MCF 10A (cell line): Measurements from ENCODE around the gene SNX13. TPM values are rescaled to one million over a fixed set of nuclear protein-coding genes. Genes with fewer than 3 reads are reported as not detected.

Experiments
- Bru-seq: library from RNA; stranded (reverse); fragments of 400-500 nt; gene quantifications from one replicate; lab custom pipeline; 2021; lab: Mats Ljungman, UMichigan
- BruChase-seq, 2 experiments: library from RNA; stranded (reverse); fragments of 400-500 nt; gene quantifications; one replicate each; lab custom pipeline; 2021; lab: Mats Ljungman, UMichigan
- BruUV-seq: library from RNA; stranded (reverse); fragments of 400-500 nt; replicated peaks from 2 replicates; lab custom pipeline; 2021; lab: Mats Ljungman, UMichigan
- CTCF ChIA-PET: fragments of 300-600 bp; sonication (Branson Sonifier 250); formaldehyde crosslinking; extraction: SDS; loops from one replicate; lab custom pipeline; 2021; ENCODE audit warnings: antibody characterized with exemption, inconsistent platforms; lab: Yijun Ruan, JAX
- POLR2A ChIA-PET: fragments of 300-600, 350-650 bp; sonication (Branson Sonifier 250); formaldehyde crosslinking; extraction: SDS; loops from one replicate; lab custom pipeline; 2020; ENCODE audit warnings: antibody characterized with exemption, inconsistent platforms; lab: Yijun Ruan, JAX
- DNase-seq: peaks from one replicate; pipeline ENCODE4 v3.0.0-alpha.2; 2018; ENCODE audit not compliant: unreplicated experiment
- H3K27ac Mint-ChIP-seq: one replicate; pipeline ENCODE4 v1.8.0; 2022; ENCODE audit warnings: mild to moderate bottlenecking, low read depth, mixed read lengths; ENCODE audit not compliant: unreplicated experiment
- H3K27me3 Mint-ChIP-seq: one replicate; pipeline ENCODE4 v1.8.0; 2022; ENCODE audit warnings: mixed read lengths; ENCODE audit not compliant: insufficient read depth, unreplicated experiment
- H3K36me3 Mint-ChIP-seq: one replicate; pipeline ENCODE4 v1.8.0; 2022; ENCODE audit warnings: mild to moderate bottlenecking, moderate library complexity, mixed read lengths; ENCODE audit not compliant: insufficient read depth, unreplicated experiment
- H3K4me1 Mint-ChIP-seq: one replicate; pipeline ENCODE4 v1.8.0; 2022; ENCODE audit warnings: mixed read lengths; ENCODE audit not compliant: insufficient read depth, unreplicated experiment
- H3K4me3 Mint-ChIP-seq: one replicate; pipeline ENCODE4 v1.8.0; 2022; ENCODE audit warnings: mild to moderate bottlenecking, moderate library complexity, mixed read lengths; ENCODE audit not compliant: unreplicated experiment
- H3K9me3 Mint-ChIP-seq: one replicate; pipeline ENCODE4 v1.8.0; 2022; ENCODE audit warnings: mixed read lengths; ENCODE audit not compliant: unreplicated experiment
- intact Hi-C: fragments of 100-400 bp; cut with micrococcal nuclease; formaldehyde crosslinking; loops from 2 replicates; pipeline ENCODE4 v1.14.1; 2022
- long read RNA-seq: library from polyadenylated mRNA; stranded (forward); transcript quantifications from one replicate; pipeline ENCODE4 v2.0.0, GENCODE V29; 2022
- total RNA-seq: library from RNA; stranded (reverse); gene quantifications from 2 replicates; pipeline ENCODE4 v1.2.3, GENCODE V29; 2022
- TF ChIP-seq, protein P1 (sequence below): fragments of 200-600 bp; IDR thresholded peaks from one replicate; pipeline ENCODE4 v1.8.0; 2022; ENCODE audit warnings: antibody characterized with exemption, mild to moderate bottlenecking; ENCODE audit not compliant: unreplicated experiment

The SNX13 gene, protein sequence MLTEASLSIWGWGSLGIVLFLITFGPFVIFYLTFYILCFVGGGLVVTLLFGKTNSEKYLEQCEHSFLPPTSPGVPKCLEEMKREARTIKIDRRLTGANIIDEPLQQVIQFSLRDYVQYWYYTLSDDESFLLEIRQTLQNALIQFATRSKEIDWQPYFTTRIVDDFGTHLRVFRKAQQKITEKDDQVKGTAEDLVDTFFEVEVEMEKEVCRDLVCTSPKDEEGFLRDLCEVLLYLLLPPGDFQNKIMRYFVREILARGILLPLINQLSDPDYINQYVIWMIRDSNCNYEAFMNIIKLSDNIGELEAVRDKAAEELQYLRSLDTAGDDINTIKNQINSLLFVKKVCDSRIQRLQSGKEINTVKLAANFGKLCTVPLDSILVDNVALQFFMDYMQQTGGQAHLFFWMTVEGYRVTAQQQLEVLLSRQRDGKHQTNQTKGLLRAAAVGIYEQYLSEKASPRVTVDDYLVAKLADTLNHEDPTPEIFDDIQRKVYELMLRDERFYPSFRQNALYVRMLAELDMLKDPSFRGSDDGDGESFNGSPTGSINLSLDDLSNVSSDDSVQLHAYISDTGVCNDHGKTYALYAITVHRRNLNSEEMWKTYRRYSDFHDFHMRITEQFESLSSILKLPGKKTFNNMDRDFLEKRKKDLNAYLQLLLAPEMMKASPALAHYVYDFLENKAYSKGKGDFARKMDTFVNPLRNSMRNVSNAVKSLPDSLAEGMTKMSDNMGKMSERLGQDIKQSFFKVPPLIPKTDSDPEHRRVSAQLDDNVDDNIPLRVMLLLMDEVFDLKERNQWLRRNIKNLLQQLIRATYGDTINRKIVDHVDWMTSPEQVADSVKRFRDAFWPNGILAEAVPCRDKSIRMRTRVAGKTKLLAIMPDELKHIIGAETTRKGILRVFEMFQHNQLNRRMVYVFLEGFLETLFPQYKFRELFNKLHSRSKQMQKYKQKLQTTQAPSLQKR
- total RNA-seq (38.5 and 42.0 TPM in 2 replicates), Bru-seq, nascent RNA (percentile 91 among the genes with signal in this experiment), BruChase-seq, experiment 1, labeled RNA remaining after a 6-hour chase (percentile 77 among the genes with signal in this experiment), BruChase-seq, experiment 2, labeled RNA remaining after a 2-hour chase (percentile 88 among the genes with signal in this experiment)
- long read RNA-seq, full-length matches to known transcripts: 57 of 92 reads
- long read RNA-seq, partial matches to known transcripts: 8 of 92 reads
- long read RNA-seq, other reads (novel, unspliced or antisense): 27 of 92 reads

DNA sequence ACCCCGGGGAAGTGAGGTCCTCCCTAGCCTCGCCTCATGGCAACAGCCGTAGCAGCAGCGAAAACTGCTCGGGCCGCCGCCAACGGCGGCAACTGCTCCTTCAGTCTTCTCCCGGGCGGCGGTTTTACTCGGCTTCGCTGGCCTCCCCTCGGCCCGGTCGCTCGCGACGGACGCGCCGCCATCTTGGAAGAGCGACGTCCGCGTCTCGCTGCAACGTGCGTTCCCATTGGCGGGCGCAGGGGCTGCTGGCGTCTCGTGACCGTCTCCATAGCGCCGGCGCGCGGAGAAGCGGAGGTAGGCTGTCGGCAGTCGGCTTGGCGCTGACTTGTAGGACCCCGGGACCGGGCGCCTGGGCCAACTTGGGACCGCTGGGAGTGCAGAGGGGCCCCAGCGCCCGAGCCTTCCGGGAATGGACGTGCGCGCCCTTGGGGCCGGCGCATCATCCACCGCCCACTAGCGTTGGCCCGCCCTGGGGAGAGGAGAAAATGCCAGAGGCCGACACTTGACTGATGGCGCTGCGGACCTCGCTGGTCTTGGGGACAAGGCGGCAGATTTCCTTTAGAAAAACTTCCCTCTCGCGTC lies at the start of gene SNX13:
Gene SNX13 (minus strand): TSS at position 193 of the 582 bp plus-strand sequence. CDS start 199 bp downstream, outside the sequence.
- peaks cover 29% of the 10 kb centered on the region for H3K4me1 Mint-ChIP-seq
- POLR2A ChIA-PET: interaction anchor here (0.7 to 1.7 kb wide), 19 partner anchors 8 to 643 kb away, joined by 3 to 6 read pairs (median 4); no protein-coding TSS in a partner anchor

DNA sequence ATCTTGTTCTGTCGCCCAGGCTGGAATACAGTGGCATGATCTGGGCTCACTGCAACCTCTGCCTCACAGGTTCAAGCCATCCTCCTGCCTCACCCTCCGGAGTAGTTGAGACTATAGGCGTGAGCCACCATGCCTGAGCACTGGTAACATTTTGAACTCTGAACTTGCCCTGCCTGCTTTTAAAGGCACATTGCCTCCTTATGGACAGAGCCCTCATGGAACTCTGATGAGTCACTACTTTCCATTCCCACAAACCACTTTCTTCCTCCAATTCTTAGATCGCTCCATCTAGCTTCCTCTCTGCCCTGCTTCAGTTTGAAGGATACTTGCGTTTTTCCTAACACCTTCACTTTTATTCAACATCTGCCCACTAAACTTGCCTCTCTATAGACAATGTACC lies 49.3 kb upstream of the SNX13 start:
- no peaks in the 10 kb centered on the region for H3K27me3 Mint-ChIP-seq
- peaks cover 9% of the 10 kb centered on the region for H3K4me1 Mint-ChIP-seq
- no peak overlapping the region for H3K27ac Mint-ChIP-seq
- DNase-seq: no peak
- no peak overlapping the region for H3K4me3 Mint-ChIP-seq
- POLR2A ChIA-PET: interaction anchor here (0.6 kb wide), 1 partner anchor 430 kb away, joined by 3 read pairs; no protein-coding TSS in a partner anchor
- BruUV-seq: no TSS peak
- no peaks in the 10 kb centered on the region for H3K36me3 Mint-ChIP-seq
- H3K9me3 Mint-ChIP-seq: no peaks in the 10 kb centered on the region
- CTCF ChIA-PET: interaction anchor here (0.7 to 0.8 kb wide), 2 partner anchors 103 to 309 kb away, joined by 3 to 4 read pairs; no protein-coding TSS in a partner anchor
- intact Hi-C loops: no loop called here
- TF ChIP-seq, protein P1, sequence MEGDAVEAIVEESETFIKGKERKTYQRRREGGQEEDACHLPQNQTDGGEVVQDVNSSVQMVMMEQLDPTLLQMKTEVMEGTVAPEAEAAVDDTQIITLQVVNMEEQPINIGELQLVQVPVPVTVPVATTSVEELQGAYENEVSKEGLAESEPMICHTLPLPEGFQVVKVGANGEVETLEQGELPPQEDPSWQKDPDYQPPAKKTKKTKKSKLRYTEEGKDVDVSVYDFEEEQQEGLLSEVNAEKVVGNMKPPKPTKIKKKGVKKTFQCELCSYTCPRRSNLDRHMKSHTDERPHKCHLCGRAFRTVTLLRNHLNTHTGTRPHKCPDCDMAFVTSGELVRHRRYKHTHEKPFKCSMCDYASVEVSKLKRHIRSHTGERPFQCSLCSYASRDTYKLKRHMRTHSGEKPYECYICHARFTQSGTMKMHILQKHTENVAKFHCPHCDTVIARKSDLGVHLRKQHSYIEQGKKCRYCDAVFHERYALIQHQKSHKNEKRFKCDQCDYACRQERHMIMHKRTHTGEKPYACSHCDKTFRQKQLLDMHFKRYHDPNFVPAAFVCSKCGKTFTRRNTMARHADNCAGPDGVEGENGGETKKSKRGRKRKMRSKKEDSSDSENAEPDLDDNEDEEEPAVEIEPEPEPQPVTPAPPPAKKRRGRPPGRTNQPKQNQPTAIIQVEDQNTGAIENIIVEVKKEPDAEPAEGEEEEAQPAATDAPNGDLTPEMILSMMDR: no peak

More for the DNA sequence above, at the start of gene SNX13:
- CTCF ChIA-PET: no interaction called here
- no peaks in the 10 kb centered on the region for H3K9me3 Mint-ChIP-seq
- no peaks in the 10 kb centered on the region for H3K36me3 Mint-ChIP-seq
- peak; percentile 90 for DNase-seq
- BruUV-seq: no TSS peak
- peak within 1 kb of the TSS; percentile 100 for H3K4me3 Mint-ChIP-seq
- TF ChIP-seq, protein P1: peak; percentile 19
- no peaks in the 10 kb centered on the region for H3K27me3 Mint-ChIP-seq
- peak within 1 kb of the TSS; percentile 99 for H3K27ac Mint-ChIP-seq
- intact Hi-C loops: loop anchor here (2.0 to 10.0 kb wide), 3 partner anchors 170 to 636 kb away; no protein-coding TSS in a partner anchor

DNA sequence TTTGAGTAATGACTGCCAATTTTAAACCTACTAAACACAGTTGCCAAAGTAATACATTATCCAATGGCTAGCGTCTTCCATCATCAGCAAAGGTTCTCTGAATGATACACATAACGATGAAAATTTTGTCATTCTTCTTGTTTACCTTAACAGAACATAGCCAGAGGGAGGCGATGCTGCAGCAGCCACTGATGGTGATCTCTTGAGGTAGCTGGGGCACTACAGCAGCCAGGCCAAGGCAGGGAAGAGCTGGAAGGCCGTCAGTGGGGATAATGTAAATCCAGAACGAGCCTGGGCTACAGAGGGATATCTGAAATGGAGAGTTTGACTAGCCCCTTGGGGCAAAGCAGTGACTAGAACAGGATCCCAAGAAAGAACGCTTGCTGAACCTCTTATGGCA lies 48.6 kb upstream of the SNX13 start:
- Mint-ChIP-seq H3K9me3 (no peaks in the 10 kb centered on the region), H3K4me3 (no peak overlapping the region), H3K27ac (no peak overlapping the region), H3K27me3 (no peaks in the 10 kb centered on the region), H3K4me1 (peaks cover 9% of the 10 kb centered on the region), H3K36me3 (no peaks in the 10 kb centered on the region)
- TF ChIP-seq, protein P1: no peak
- ChIA-PET CTCF (interaction anchor here (0.8 kb wide), 1 partner anchor 103 kb away, joined by 4 read pairs; no protein-coding TSS in a partner anchor), POLR2A (no interaction called here)
- no TSS peak for BruUV-seq
- intact Hi-C loops: no loop called here
- DNase-seq: no peak
